GM12878 (cell line): ENCODE measurements around the gene SC5D. TPM values are rescaled to one million over a fixed set of nuclear protein-coding genes. Genes with fewer than 3 reads are reported as not detected.

ENCODE experiments used
- BHLHE40 ChIP-seq, 2 experiments: fragments of 450-650 bp in 1 of 2; IDR thresholded peaks; 2 replicates each; pipeline ENCODE4 v1.6.1; 2011 to 2017; ENCODE audit warnings: low read depth in 2 of 2, borderline replicate concordance in 1 of 2, improper control_type of control experiment in 1 of 2, low read length in 1 of 2, mild to moderate bottlenecking in 1 of 2
- EED ChIP-seq: sonication (generic); IDR thresholded peaks from 2 replicates; pipeline ENCODE4 v1.6.1; 2016; ENCODE audit warnings: antibody characterized with exemption, low read depth
- EGR1 ChIP-seq, 2 experiments: IDR thresholded peaks; 1 replicate in 1 of 2; 2 replicates in 1 of 2; pipeline ENCODE4 v1.6.1; 2011 to 2012; ENCODE audit warnings: low read depth in 2 of 2, low read length in 2 of 2, borderline replicate concordance in 1 of 2, mild to moderate bottlenecking in 1 of 2, moderate library complexity in 1 of 2
- ESRRA ChIP-seq: IDR thresholded peaks from 2 replicates; pipeline ENCODE4 v1.6.1; 2012; ENCODE audit warnings: mild to moderate bottlenecking, low read length, improper control_type of control experiment
- MEF2A ChIP-seq: IDR thresholded peaks from 2 replicates; pipeline ENCODE4 v1.6.1; 2011; ENCODE audit warnings: low read depth, mild to moderate bottlenecking, low read length, moderate library complexity; ENCODE audit not compliant: insufficient read depth
- PRDM15 ChIP-seq: fragments of 450-650 bp; formaldehyde crosslinking; IDR thresholded peaks from 2 replicates; pipeline ENCODE4 v1.4.0; 2020; ENCODE audit warnings: mild to moderate bottlenecking, moderate library complexity
- SMC3 ChIP-seq: IDR thresholded peaks from 2 replicates; pipeline ENCODE4 v1.6.1; 2011; ENCODE audit warnings: low read length, improper control_type of control experiment, borderline replicate concordance
- SRF ChIP-seq, 2 experiments: IDR thresholded peaks; 2 replicates each; pipeline ENCODE4 v1.6.1; 2011; ENCODE audit warnings: low read depth in 2 of 2, low read length in 2 of 2, mild to moderate bottlenecking in 1 of 2, moderate library complexity in 1 of 2
- TCF3 ChIP-seq: IDR thresholded peaks from 2 replicates; pipeline ENCODE4 v1.6.1; 2012; ENCODE audit warnings: low read depth, mild to moderate bottlenecking, low read length, borderline replicate concordance; ENCODE audit not compliant: insufficient read depth
- YBX1 ChIP-seq: fragments of 450-650 bp; IDR thresholded peaks from 2 replicates; pipeline ENCODE4 v1.6.1; 2016; ENCODE audit warnings: antibody characterized with exemption
- YY1 ChIP-seq: IDR thresholded peaks from 2 replicates; pipeline ENCODE4 v1.6.1; 2011; ENCODE audit warnings: low read depth, mild to moderate bottlenecking, low read length
- ZNF384 ChIP-seq: IDR thresholded peaks from 2 replicates; pipeline ENCODE4 v1.6.1; 2012; ENCODE audit warnings: low read depth, mild to moderate bottlenecking, low read length, improper control_type of control experiment, borderline replicate concordance
- polyA plus RNA-seq, 11 experiments: library from polyadenylated mRNA; depleted of rRNA in 4 of 11; unstranded in 6 of 11; stranded (reverse) in 5 of 11; fragments of >200 nt; fragmentation: Nextera tagmentation in 4 of 11; fragmentation: Illumina TruSeq in 1 of 11; extraction: Ambion mirVana in 4 of 11; extraction: Trizol in 1 of 11; gene quantifications; 1 replicate in 1 of 11; 2 replicates in 10 of 11; pipeline versions ENCODE4 v1.2.1 to v1.2.3, GENCODE V29; 2011 to 2016; ENCODE audit warnings: inconsistent platforms in 2 of 11, missing spikeins in 2 of 11, low read depth in 1 of 11
- total RNA-seq, 4 experiments: library from RNA; depleted of rRNA in 3 of 4; stranded (reverse); fragments of >200 nt in 3 of 4; fragmentation: Illumina TruSeq in 1 of 4; extraction: Trizol in 1 of 4; gene quantifications; 2 replicates each; pipeline versions ENCODE4 v1.2.1 to v1.2.3, GENCODE V29; 2013 to 2021
- TF ChIP-seq, protein P1 (sequence below): fragments of 450-650 bp; IDR thresholded peaks from 2 replicates; pipeline ENCODE4 v1.6.1; 2017; ENCODE audit warnings: low read depth, mild to moderate bottlenecking, moderate library complexity

SC5D gene
- total and polyA plus RNA-seq, 10 of the 15 experiments (the other 5 are each of a cell fraction or from before 2014, with no cell fraction given) = 23.7 to 134 (median 30.8) TPM

DNA sequence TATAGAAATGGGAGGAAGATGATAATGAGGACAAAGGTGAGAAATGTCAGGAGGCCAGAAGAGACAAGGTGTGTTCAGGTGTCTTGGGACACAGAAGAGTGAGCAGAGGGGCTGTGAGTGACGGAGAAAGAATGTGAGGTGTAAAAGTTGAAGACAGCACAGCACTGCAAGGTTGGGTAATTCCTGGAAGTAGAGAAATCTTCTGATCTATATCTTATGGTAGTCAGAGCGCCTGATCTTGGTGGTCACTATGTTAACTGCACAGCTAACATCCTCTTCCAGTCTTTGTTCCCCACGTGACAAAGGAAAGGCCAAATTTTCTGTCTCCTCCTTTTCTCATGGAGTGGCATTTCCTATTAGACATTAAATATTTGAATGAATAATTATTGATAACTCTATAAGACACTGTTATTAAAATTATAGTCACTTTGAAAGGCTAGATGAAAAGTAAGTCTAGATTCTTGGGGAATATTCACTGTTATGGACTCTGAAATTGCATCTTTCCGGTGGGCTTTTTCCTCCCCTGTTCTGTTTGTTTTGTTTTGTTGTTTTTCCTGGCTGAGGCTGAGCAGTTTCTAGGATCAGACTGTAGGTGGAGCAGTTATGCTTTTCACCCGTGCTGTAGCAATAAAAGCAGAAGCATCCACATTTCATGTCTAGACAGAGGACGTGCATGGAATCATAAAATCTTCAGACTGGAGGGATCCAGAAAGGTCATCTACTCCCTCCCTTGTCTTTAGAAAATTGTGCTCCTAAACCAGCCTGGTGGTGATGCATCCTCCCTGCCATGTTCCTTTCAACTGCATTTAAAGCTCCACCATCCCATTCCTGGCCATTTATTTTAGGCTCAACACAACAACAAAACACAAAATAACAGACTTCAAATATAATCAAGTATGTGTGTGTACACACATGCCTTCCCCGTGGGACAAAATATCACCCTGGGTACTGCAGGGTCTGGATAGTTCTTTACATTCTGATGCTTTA is 26.6 kb downstream of the SC5D start (continued):
- TF ChIP-seq YBX1 (no peak), SMC3 (peak; percentile 95), BHLHE40 (IDR thresholded peaks at IDR 0.05; ENCODE audit: borderline replicate concordance in 1 of 2, low read depth in 2 of 2, low read length in 1 of 2) (no peak), ZNF384 (no peak), YY1 (0 out of 2 replicates have a peak, but pooled peaks have one; percentile 59), PRDM15 (no peak), TCF3 (no peak), ESRRA (no peak), EGR1 (IDR thresholded peaks at IDR 0.05; ENCODE audit: borderline replicate concordance in 1 of 2, low read depth in 2 of 2, low read length in 2 of 2) (no peak), EED (0 out of 2 replicates have a peak, but pooled peaks have one; percentile 17), SRF (IDR thresholded peaks at IDR 0.05; ENCODE audit: low read depth in 2 of 2, low read length in 2 of 2) (no peak), MEF2A (0 out of 2 replicates have a peak, but pooled peaks have one; percentile 29)
- TF ChIP-seq, protein P1, sequence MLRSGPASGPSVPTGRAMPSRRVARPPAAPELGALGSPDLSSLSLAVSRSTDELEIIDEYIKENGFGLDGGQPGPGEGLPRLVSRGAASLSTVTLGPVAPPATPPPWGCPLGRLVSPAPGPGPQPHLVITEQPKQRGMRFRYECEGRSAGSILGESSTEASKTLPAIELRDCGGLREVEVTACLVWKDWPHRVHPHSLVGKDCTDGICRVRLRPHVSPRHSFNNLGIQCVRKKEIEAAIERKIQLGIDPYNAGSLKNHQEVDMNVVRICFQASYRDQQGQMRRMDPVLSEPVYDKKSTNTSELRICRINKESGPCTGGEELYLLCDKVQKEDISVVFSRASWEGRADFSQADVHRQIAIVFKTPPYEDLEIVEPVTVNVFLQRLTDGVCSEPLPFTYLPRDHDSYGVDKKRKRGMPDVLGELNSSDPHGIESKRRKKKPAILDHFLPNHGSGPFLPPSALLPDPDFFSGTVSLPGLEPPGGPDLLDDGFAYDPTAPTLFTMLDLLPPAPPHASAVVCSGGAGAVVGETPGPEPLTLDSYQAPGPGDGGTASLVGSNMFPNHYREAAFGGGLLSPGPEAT = no peak
